Measurements from ENCODE around the gene EFCAB11. TPM values are rescaled to one million over a fixed set of nuclear protein-coding genes. Genes with fewer than 3 reads are reported as not detected.
A peak's percentile ranks its signal among the peaks of the same experiment; 100 is the strongest.

The EFCAB11 gene
- total RNA-seq, 2 experiments from 2014 or later: 9.2 to 11.6 TPM

- no peak for ATAC-seq (ENCODE audit: low read depth)
- Mint-ChIP-seq H3K4me3 (no peak overlapping the region), H3K27ac (no peak overlapping the region), H3K36me3 (peaks cover 12% of the 10 kb centered on the region), H3K27me3 (no peaks in the 10 kb centered on the region), H3K9me3 (no peaks in the 10 kb centered on the region), H3K4me1 (peaks cover 2% of the 10 kb centered on the region)
- POLR2A ChIA-PET: interaction anchor here (0.5 to 1.3 kb wide), 3 partner anchors 17 to 1187 kb away, joined by 3 to 5 read pairs (median 3); partner anchors contain the start of gene KCNK13
- peak; percentile 38 for DNase-seq
These were observed 18.8 kb upstream of the EFCAB11 start for GRCh38 chr14:89973234-89973823.

GRCh38 chr14:89965839-89966238 is 11.3 kb upstream of the EFCAB11 start:
- DNase-seq: no peak
- H3K4me3 Mint-ChIP-seq: no peak overlapping the region
- POLR2A ChIA-PET: no interaction called here
- H3K27me3 Mint-ChIP-seq: no peaks in the 10 kb centered on the region
- peaks cover 32% of the 10 kb centered on the region for H3K36me3 Mint-ChIP-seq
- H3K27ac Mint-ChIP-seq: no peak overlapping the region
- H3K4me1 Mint-ChIP-seq: peaks cover 15% of the 10 kb centered on the region
- no peaks in the 10 kb centered on the region for H3K9me3 Mint-ChIP-seq
- no peak for ATAC-seq (ENCODE audit: low read depth)

- no peak overlapping the region for H3K4me3 Mint-ChIP-seq
- no peak overlapping the region for H3K27ac Mint-ChIP-seq
- H3K9me3 Mint-ChIP-seq: no peaks in the 10 kb centered on the region
- POLR2A ChIA-PET: no interaction called here
- ATAC-seq (ENCODE audit: low read depth): no peak
- peaks cover 30% of the 10 kb centered on the region for H3K4me1 Mint-ChIP-seq
- no peaks in the 10 kb centered on the region for H3K27me3 Mint-ChIP-seq
- no peak for DNase-seq
- peaks cover 32% of the 10 kb centered on the region for H3K36me3 Mint-ChIP-seq
These were observed 8.9 kb upstream of the EFCAB11 start for GRCh38 chr14:89963288-89963978.

- Mint-ChIP-seq H3K4me1 (peaks cover 48% of the 10 kb centered on the region), H3K27ac (peak overlapping the region; percentile 91), H3K36me3 (peaks cover 38% of the 10 kb centered on the region), H3K27me3 (no peaks in the 10 kb centered on the region), H3K9me3 (no peaks in the 10 kb centered on the region), H3K4me3 (no peak overlapping the region)
- DNase-seq (no peak), ATAC-seq (ENCODE audit: low read depth) (no peak)
- POLR2A ChIA-PET: interaction anchor here (1.2 kb wide), 1 partner anchor 423 kb away, joined by 3 read pairs; no protein-coding TSS in a partner anchor
These were observed 6.4 kb upstream of the EFCAB11 start for GRCh38 chr14:89960914-89961313.

GRCh38 chr14:89959853-89960445 is 5.4 kb upstream of the EFCAB11 start:
- Mint-ChIP-seq H3K9me3 (no peaks in the 10 kb centered on the region), H3K4me1 (peaks cover 48% of the 10 kb centered on the region), H3K27me3 (no peaks in the 10 kb centered on the region), H3K36me3 (peaks cover 37% of the 10 kb centered on the region), H3K4me3 (peak overlapping the region; percentile 69), H3K27ac (peak overlapping the region; percentile 91)
- ATAC-seq (ENCODE audit: low read depth): peak; percentile 23
- POLR2A ChIA-PET: interaction anchor here (0.6 to 1.2 kb wide), 2 partner anchors 424 to 1171 kb away, joined by 3 to 4 read pairs; no protein-coding TSS in a partner anchor
- DNase-seq: no peak

- Mint-ChIP-seq H3K9me3 (no peaks in the 10 kb centered on the region), H3K36me3 (peaks cover 34% of the 10 kb centered on the region), H3K27me3 (no peaks in the 10 kb centered on the region), H3K4me1 (peaks cover 44% of the 10 kb centered on the region), H3K27ac (peak overlapping the region; percentile 58), H3K4me3 (peak overlapping the region; percentile 41)
- no peak for DNase-seq
- no peak for ATAC-seq (ENCODE audit: low read depth)
- POLR2A ChIA-PET: no interaction called here
These were observed 4.4 kb upstream of the EFCAB11 start for GRCh38 chr14:89958966-89959365.

- peak overlapping the region; percentile 92 for H3K4me3 Mint-ChIP-seq
- no peaks in the 10 kb centered on the region for H3K9me3 Mint-ChIP-seq
- peaks cover 47% of the 10 kb centered on the region for H3K4me1 Mint-ChIP-seq
- ATAC-seq (ENCODE audit: low read depth): no peak
- peaks cover 28% of the 10 kb centered on the region for H3K36me3 Mint-ChIP-seq
- peak overlapping the region; percentile 95 for H3K27ac Mint-ChIP-seq
- no peaks in the 10 kb centered on the region for H3K27me3 Mint-ChIP-seq
- POLR2A ChIA-PET: no interaction called here
- DNase-seq: no peak
These were observed 3.3 kb upstream of the EFCAB11 start for GRCh38 chr14:89957791-89958190.

GRCh38 chr14:89957376-89957775 is 2.8 kb upstream of the EFCAB11 start:
- POLR2A ChIA-PET: no interaction called here
- Mint-ChIP-seq H3K9me3 (no peaks in the 10 kb centered on the region), H3K27me3 (no peaks in the 10 kb centered on the region), H3K4me1 (peaks cover 47% of the 10 kb centered on the region), H3K36me3 (peaks cover 28% of the 10 kb centered on the region), H3K27ac (peak overlapping the region; percentile 95), H3K4me3 (peak overlapping the region; percentile 92)
- DNase-seq: no peak
- no peak for ATAC-seq (ENCODE audit: low read depth)

- no peak for ATAC-seq (ENCODE audit: low read depth)
- H3K27ac Mint-ChIP-seq: peak overlapping the region; percentile 95
- H3K36me3 Mint-ChIP-seq: peaks cover 27% of the 10 kb centered on the region
- peaks cover 47% of the 10 kb centered on the region for H3K4me1 Mint-ChIP-seq
- POLR2A ChIA-PET: interaction anchor here (0.6 to 3.0 kb wide), 11 partner anchors 10 to 1164 kb away, joined by 3 to 13 read pairs (median 3); partner anchors contain the start of genes EML5 and PSMC1
- no peaks in the 10 kb centered on the region for H3K9me3 Mint-ChIP-seq
- peak overlapping the region; percentile 92 for H3K4me3 Mint-ChIP-seq
- DNase-seq: no peak
- H3K27me3 Mint-ChIP-seq: no peaks in the 10 kb centered on the region
These were observed 2.1 kb upstream of the EFCAB11 start for GRCh38 chr14:89956661-89957009.

- ATAC-seq (ENCODE audit: low read depth): peak; percentile 60
- Mint-ChIP-seq H3K27ac (peak within 1 kb of the TSS; percentile 95), H3K9me3 (no peaks in the 10 kb centered on the region), H3K27me3 (no peaks in the 10 kb centered on the region), H3K4me3 (peak within 1 kb of the TSS; percentile 94), H3K4me1 (peaks cover 42% of the 10 kb centered on the region), H3K36me3 (peaks cover 24% of the 10 kb centered on the region)
- POLR2A ChIA-PET: interaction anchor here (0.6 to 3.0 kb wide), 13 partner anchors 9 to 1163 kb away, joined by 3 to 13 read pairs (median 3); partner anchors contain the start of genes EML5 and PSMC1
- DNase-seq: peak; percentile 98
These were observed 1.5 kb upstream of the EFCAB11 start, which contains the start of gene TDP1 for GRCh38 chr14:89955745-89956660. TSS of gene TDP1 (plus strand) at chr14:89955927. CDS start at chr14:89963115, 7,188 bp downstream.

GRCh38 chr14:89955022-89955744 is 653 bp upstream of the EFCAB11 start:
- peak; percentile 9 for ATAC-seq (ENCODE audit: low read depth)
- no peaks in the 10 kb centered on the region for H3K9me3 Mint-ChIP-seq
- no peaks in the 10 kb centered on the region for H3K27me3 Mint-ChIP-seq
- peak overlapping the region; percentile 87 for H3K27ac Mint-ChIP-seq
- DNase-seq: no peak
- peaks cover 35% of the 10 kb centered on the region for H3K4me1 Mint-ChIP-seq
- peaks cover 25% of the 10 kb centered on the region for H3K36me3 Mint-ChIP-seq
- peak overlapping the region; percentile 94 for H3K4me3 Mint-ChIP-seq
- POLR2A ChIA-PET: interaction anchor here (0.9 to 3.0 kb wide), 5 partner anchors 16 to 612 kb away, joined by 3 to 13 read pairs (median 4); no protein-coding TSS in a partner anchor

GRCh38 chr14:89953602-89954001 is 928 bp downstream of the EFCAB11 start:
- no peaks in the 10 kb centered on the region for H3K27me3 Mint-ChIP-seq
- no peak for DNase-seq
- H3K4me1 Mint-ChIP-seq: peaks cover 23% of the 10 kb centered on the region
- H3K27ac Mint-ChIP-seq: no peak overlapping the region
- peaks cover 23% of the 10 kb centered on the region for H3K36me3 Mint-ChIP-seq
- ATAC-seq (ENCODE audit: low read depth): no peak
- peak overlapping the region; percentile 94 for H3K4me3 Mint-ChIP-seq
- POLR2A ChIA-PET: interaction anchor here (3.0 kb wide), 1 partner anchor 429 kb away, joined by 13 read pairs; no protein-coding TSS in a partner anchor
- no peaks in the 10 kb centered on the region for H3K9me3 Mint-ChIP-seq
